ENCODE measurements around the gene COG2. TPM values are rescaled to one million over a fixed set of nuclear protein-coding genes. Genes with fewer than 3 reads are reported as not detected.
"Not testable (repeated sequence)": the region's sequence is repeated elsewhere in the genome, so short reads cannot be mapped to it uniquely, and the experiment has no call there.

COG2 gene
- total RNA-seq, 1 experiment from 2014 or later = 32.6 TPM

- DNase-seq (ENCODE audit: low spot score) = no peak
These were observed 73.2 kb downstream of the COG2 start for GRCh38 chr1:230715510-230715909.

DNA sequence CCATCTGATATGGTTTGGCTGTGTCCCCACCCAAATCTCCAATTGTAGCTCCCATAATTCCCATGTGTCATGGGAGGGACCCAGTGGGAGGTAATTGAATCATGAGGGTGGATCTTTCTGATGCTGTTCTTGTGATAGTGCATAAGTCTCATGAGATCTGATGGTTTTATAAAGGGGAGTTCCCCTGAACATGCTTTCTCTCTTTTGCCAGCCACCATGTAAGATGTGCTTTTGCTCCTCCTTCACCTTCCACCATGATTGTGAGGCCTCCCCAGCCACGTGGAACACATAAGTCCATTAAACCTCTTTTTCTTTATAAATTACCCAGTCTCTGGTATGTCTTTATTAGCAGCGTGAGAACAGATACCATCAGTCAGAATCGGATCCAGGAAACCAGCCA is 74.2 kb downstream of the COG2 start:
- DNase-seq (ENCODE audit: low spot score) = not testable (repeated sequence)

DNA sequence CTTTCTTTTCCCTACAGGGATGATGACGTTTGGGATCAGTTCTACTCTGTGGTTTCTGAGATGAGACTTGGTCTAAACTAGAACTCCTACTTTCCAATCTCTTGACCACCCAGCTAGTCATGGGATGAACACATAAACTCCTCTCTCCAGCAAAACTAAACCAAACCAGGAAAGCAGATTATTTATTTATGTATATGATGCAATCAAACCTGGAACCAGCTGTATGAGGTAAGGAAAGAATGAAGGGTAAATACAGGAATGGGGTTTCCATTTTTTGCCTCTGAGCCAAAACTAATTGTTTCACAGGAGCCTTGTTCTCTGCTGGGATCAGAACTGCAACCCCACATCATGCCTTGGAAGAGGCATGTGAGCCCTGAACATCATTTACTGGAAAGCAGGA is 75.0 kb downstream of the COG2 start:
- DNase-seq (ENCODE audit: low spot score) = peak; percentile 84

GRCh38 chr1:230721849-230722522 is 79.7 kb downstream of the COG2 start:
- not testable (repeated sequence) for DNase-seq (ENCODE audit: low spot score)

GRCh38 chr1:230725256-230726012 is 83.2 kb downstream of the COG2 start:
- DNase-seq (ENCODE audit: low spot score) = no peak

DNA sequence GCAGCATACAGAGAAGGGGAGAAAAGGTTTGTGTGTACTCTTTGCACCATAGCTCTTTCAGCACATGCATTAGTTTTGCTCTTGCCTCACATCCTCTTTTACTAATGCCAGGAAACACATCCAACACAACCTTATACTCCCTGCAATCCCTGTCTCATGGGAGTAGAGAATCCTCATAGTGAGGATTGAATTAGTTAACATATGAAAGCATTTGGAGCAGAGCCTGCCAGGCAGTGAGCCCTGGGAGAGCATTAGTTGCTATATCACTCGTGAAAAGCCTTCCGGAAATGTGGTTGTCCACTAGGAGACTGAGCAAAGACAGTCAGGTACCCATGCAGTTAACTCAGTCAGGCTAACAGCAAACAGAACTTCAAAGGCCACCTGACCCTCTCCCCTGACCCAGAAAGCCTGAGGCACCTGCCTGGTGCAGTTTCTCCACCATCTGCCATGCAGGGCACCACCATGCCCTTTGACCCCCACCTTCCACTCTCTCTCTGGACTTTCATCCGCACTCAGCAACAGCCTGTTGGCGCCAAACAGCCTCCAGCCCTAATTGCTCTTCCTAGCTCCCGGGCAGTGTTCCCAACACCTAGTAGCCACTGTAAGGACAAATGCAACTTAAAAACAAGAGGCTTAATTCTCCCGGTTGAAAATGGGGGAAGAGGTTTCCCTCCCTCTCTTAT is 86.6 kb downstream of the COG2 start:
- DNase-seq (ENCODE audit: low spot score) = no peak

DNA sequence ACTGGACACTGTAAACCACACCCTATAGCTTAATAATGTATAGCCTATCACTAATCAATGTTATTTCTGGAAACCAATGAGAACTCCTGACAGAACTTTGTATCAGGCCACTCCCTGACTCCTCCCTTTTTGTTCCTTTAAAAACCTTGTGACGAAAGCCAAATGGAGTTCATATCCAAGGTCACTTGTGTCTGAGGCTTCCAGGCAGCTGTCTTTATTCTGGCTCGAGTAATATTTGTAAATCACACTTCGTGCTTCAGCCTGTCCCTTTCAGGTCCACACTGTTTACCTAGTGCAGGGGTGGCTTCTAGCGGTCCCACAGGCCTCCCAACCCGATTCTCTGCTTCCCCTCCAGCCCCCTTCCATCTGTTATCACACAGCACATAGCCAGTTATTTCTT is 88.7 kb downstream of the COG2 start:
- DNase-seq (ENCODE audit: low spot score) = no peak

DNA sequence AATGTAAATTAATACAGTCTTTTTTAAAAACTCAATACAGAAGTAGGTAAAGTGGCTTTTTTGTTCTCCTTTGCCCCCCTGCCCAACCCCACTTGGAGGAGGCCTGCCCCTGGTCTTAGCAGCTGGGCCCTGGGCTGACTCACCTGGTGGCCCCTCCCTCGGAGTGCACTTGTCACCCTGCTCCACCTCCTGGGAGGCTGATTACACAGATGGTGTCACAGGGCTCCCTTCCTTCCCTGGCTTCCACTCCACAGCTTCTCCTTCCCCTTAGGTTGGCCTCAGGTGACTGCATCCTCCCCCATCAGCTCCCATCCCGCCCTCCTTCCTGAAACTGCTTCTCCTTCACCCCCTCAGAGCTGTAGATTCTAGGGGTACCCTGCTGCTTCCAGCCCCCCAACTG is 93.2 kb downstream of the COG2 start:
- no peak for DNase-seq (ENCODE audit: low spot score)

DNA sequence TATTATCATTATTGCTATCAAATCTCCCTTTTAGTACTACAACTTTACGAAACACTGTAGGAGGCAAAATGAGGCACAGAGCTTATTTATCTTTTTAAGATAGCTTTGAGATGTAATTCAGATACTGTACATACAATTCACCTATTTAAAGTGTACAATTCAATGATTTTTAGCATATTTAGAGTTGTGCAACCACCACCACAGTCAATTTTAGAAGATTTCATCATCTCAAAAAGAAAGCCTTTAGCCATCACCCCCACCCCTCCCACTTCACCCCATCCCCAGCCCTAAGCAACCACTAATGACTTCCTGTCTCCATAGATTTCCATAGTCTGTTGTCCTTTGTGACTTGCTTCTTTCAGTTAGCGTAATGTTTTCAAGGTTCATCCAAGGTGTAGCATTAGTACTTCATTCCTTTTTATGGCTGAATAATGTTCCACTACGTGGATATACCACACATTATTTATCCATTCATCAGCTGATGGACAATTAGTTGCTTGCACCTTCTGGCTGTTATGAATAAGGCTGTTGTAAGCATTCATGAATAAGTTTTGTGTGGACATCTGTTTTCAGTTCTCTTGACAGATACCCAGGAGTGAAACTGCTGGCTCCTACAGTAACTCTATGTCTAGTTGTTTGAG is 95.5 kb downstream of the COG2 start:
- DNase-seq (ENCODE audit: low spot score) = no peak

DNA sequence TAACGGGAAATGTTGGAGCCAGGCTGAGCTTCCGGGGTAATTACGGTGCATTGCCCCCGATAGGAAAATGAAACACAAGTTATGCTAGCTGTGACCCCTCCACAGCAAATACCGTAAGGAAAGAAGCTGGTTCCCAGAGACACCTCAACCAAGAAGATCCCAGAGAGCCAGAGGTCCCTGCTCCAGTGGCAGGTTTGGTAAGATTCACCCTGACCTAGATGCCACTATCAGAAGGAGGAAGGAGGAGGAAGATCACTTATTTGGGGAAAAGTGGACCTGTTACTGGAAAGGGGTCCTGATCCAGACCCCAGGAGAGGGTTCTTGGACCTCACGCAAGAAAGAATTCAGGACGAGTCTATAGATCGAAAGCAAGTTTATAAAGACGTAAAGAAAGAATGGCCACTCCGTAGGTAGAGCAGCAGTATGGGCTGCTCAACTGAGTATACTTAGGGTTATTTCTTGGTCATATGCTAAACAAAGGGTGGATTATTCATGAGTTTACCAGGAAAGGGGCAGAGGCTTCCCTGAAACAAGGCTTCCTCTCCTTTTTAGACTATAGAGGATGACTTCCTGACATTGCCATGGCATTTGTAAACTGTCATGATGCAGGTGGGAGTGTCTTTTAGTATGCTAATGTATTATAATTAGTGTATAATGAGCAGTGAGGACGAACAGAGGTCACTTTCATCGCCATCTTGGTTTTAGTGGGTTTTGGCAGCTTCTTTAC is 97.4 kb downstream of the COG2 start:
- DNase-seq (ENCODE audit: low spot score) = no peak

Other genes with a start within 250 kb of the COG2 start
- gene PGBD5, start 216.1 kb upstream of the COG2 start, total RNA-seq (2014; rRNA removed; shearing (Covaris generic)) = 0.74 and 1.5 TPM in 2 replicates
- 66.1 and 72.7 TPM in 2 replicates for gene AGT, start 71.6 kb downstream of the COG2 start, total RNA-seq (2014; rRNA removed; shearing (Covaris generic))
- gene CAPN9, start 104.9 kb downstream of the COG2 start, total RNA-seq (2014; rRNA removed; shearing (Covaris generic)) = 0.50 TPM in 1 of 2 replicates, not detected in the other
- gene C1orf198, start 226.0 kb downstream of the COG2 start, total RNA-seq (2014; rRNA removed; shearing (Covaris generic)) = 19.0 and 23.4 TPM in 2 replicates